AG04449 (cell line): ENCODE results near the gene CCDC3.

ENCODE experiments used
- CTCF ChIA-PET: fragments of 350-600 bp; formaldehyde crosslinking; extraction: SDS; loops from one replicate; lab custom pipeline; 2021; ENCODE audit warnings: antibody characterized with exemption; lab: Yijun Ruan, JAX
- POLR2A ChIA-PET: fragments of 400-600, 350-600 bp; formaldehyde crosslinking; extraction: SDS; loops from one replicate; lab custom pipeline; 2020; ENCODE audit warnings: antibody characterized with exemption, inconsistent platforms; lab: Yijun Ruan, JAX
- DNase-seq: peaks from one replicate; pipeline ENCODE4 v3.0.0-alpha.2; 2010; ENCODE audit warnings: low read depth, low spot score
- H3K4me3 ChIP-seq: 2 replicates; pipeline ENCODE4 v1.5.1; 2011; ENCODE audit warnings: low read depth, mild to moderate bottlenecking, control low read depth, low read length
- CTCF ChIP-seq: IDR thresholded peaks from one replicate; pipeline ENCODE4 v1.5.1; 2011; ENCODE audit warnings: mild to moderate bottlenecking, moderate library complexity, low read length, control low read depth, inconsistent platforms; ENCODE audit not compliant: insufficient read depth; ENCODE audit errors: missing control alignments

CCDC3 gene

GRCh38 chr10:12911795-12912194 lies 89.7 kb downstream of the CCDC3 start:
- DNase-seq = no peak
- no peak for TF ChIP-seq CTCF
- ChIA-PET CTCF (interaction anchor here (1.0 kb wide), 1 partner anchor 10 kb away, joined by 9 read pairs; no protein-coding TSS in a partner anchor), POLR2A (no interaction called here)
- no peak overlapping the region for H3K4me3 ChIP-seq

GRCh38 chr10:12910835-12911234 lies 90.7 kb downstream of the CCDC3 start:
- no peak for TF ChIP-seq CTCF
- DNase-seq = no peak
- CTCF ChIA-PET = no interaction called here

DNA sequence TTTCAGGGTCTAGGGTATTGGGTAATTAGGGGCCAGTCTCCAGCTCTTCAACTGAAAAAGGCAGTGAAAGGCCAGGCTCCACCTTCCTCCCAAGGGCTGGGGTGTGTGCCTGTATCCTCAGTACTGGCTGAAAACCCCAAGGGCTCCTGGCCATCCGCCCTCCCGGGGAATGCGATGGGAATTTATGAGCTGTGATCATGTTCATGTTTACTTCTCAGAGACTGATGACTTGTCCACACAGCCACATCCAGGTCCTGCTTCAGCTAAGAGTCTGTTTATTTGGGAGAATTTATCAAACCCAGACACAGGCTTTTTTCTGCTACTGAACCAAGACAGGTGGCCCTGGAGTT lies 91.7 kb downstream of the CCDC3 start:
- DNase-seq = no peak
- ChIA-PET CTCF (no interaction called here), POLR2A (no interaction called here)
- no peak overlapping the region for H3K4me3 ChIP-seq
- TF ChIP-seq CTCF = no peak

More at GRCh38 chr10:12910835-12911234, 90.7 kb downstream of the CCDC3 start:
- no peak overlapping the region for H3K4me3 ChIP-seq
- POLR2A ChIA-PET = no interaction called here

DNA sequence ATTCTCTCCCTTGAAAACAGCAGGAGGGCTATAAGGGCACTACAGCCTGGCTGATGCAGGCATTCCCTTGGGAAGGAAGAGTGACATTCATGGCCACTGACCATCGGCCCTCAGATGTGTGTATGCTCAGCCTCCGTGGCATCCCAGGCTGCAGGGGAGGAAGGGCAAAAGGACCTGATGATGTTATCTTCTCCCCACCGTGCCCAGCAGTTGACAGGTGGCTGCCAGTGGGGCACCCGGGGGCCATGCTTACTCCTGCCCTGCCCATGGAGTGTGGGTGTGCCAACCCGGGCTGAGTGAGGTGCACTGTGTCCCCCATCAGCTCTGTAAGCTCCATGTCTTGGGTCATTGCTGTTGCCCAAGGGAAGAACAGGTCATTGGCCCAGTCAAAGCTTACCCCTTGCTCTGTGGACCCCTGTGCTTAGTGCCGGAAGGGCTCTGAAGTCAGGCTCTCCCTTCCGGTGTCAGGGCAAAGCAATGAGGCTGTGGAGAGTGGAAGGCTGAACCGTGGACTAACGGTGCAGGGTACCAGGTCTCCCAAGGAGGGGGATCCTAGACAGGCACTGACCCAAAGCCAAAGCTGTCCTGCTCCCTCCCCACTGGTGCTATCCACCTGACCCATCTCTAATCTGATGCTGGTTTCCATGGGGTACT lies 92.2 kb downstream of the CCDC3 start:
- no peak overlapping the region for H3K4me3 ChIP-seq
- POLR2A ChIA-PET = no interaction called here
- CTCF ChIA-PET = no interaction called here

GRCh38 chr10:12908773-12909172 lies 92.7 kb downstream of the CCDC3 start:
- ChIA-PET POLR2A (no interaction called here), CTCF (no interaction called here)
- DNase-seq = no peak
- TF ChIP-seq CTCF = no peak
- no peak overlapping the region for H3K4me3 ChIP-seq

More for the DNA sequence above, 92.2 kb downstream of the CCDC3 start:
- DNase-seq = no peak
- no peak for TF ChIP-seq CTCF

GRCh38 chr10:12907656-12908055 lies 93.9 kb downstream of the CCDC3 start:
- H3K4me3 ChIP-seq = no peak overlapping the region
- ChIA-PET CTCF (interaction anchor here (1.0 to 1.6 kb wide), 4 partner anchors 10 to 693 kb away, joined by 3 to 4 read pairs (median 4); no protein-coding TSS in a partner anchor), POLR2A (no interaction called here)
- no peak for DNase-seq
- TF ChIP-seq CTCF = no peak
